ENCODE data around the gene FOCAD.

Gene FOCAD

DNA sequence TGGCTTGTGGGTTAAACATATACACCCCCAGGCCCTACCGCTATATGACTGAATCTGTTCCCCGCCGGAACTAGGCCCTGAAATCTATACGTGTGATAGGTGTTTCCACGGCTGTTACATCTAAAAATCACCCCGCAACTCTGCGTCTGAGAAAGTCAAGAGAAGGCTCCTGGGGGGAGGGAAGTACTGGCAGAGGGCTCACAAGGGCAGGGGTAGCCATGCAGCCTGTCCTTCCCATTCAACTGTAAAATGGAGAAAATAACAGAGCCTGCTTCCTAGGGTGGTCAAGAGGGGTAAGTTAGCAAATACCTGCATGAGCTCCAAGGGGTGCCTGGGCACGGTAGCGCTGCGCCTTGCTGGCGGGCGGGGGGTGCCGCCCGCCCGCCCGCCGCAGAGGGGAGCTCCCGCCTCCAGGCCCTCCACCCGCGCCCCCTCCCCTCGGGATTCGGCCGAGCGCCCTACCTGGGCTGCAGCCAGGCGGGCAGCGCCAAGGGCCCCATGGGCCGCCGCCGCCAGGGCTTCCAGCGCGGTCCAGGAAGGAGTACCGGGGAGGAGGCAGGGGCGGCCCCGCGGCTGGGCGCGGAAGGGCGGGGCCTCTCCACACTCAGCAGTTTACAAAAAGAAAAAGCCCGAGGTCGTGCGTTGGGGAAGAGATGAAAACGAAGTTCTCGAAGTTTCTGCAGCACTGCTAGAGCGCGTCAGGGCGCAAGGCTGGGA is 347.2 kb downstream of the FOCAD start, which contains the start of gene HACD4:
TSS of gene HACD4 (minus strand) at position 550 of the 717 bp plus-strand sequence. CDS start at position 500, 50 bp downstream.
- TF ChIP-seq, protein P1, sequence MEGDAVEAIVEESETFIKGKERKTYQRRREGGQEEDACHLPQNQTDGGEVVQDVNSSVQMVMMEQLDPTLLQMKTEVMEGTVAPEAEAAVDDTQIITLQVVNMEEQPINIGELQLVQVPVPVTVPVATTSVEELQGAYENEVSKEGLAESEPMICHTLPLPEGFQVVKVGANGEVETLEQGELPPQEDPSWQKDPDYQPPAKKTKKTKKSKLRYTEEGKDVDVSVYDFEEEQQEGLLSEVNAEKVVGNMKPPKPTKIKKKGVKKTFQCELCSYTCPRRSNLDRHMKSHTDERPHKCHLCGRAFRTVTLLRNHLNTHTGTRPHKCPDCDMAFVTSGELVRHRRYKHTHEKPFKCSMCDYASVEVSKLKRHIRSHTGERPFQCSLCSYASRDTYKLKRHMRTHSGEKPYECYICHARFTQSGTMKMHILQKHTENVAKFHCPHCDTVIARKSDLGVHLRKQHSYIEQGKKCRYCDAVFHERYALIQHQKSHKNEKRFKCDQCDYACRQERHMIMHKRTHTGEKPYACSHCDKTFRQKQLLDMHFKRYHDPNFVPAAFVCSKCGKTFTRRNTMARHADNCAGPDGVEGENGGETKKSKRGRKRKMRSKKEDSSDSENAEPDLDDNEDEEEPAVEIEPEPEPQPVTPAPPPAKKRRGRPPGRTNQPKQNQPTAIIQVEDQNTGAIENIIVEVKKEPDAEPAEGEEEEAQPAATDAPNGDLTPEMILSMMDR (IDR thresholded peaks at IDR 0.05; ENCODE audit: low read depth, low read length, poor library complexity, severe bottlenecking): no peak
- no peak for TF ChIP-seq EZH2phosphoT487 (IDR thresholded peaks at IDR 0.05; ENCODE audit: borderline replicate concordance, low read length)
- H3K79me2 ChIP-seq (ENCODE audit: control insufficient read depth, low read length): no peaks in the 10 kb centered on the region
- peaks cover 23% of the 10 kb centered on the region for H3K4me1 ChIP-seq (ENCODE audit: control insufficient read depth, low read length)
- no peaks in the 10 kb centered on the region for H4K20me1 ChIP-seq (ENCODE audit: control insufficient read depth, insufficient read depth, low read depth, low read length)
- no peaks in the 10 kb centered on the region for H3K27me3 ChIP-seq (ENCODE audit: control insufficient read depth, low read length)
- no peaks in the 10 kb centered on the region for H3K9me3 ChIP-seq (ENCODE audit: control insufficient read depth, insufficient read depth, low read length)
- H3K36me3 ChIP-seq (ENCODE audit: control insufficient read depth, low read length): no peaks in the 10 kb centered on the region
- peak within 1 kb of the TSS; percentile 66 for H3K4me3 ChIP-seq (ENCODE audit: low read length)
- H3K27ac ChIP-seq (ENCODE audit: low read depth, low read length): no peak within 1 kb of the TSS
- no peaks in the 10 kb centered on the region for H3F3A ChIP-seq (ENCODE audit: control insufficient read depth, insufficient read depth)
- no peaks in the 10 kb centered on the region for H3K9me2 ChIP-seq (replicated peaks; ENCODE audit: control insufficient read depth, low read length)
- peak within 1 kb of the TSS; percentile 66 for H3K4me2 ChIP-seq (ENCODE audit: low read length)

DNA sequence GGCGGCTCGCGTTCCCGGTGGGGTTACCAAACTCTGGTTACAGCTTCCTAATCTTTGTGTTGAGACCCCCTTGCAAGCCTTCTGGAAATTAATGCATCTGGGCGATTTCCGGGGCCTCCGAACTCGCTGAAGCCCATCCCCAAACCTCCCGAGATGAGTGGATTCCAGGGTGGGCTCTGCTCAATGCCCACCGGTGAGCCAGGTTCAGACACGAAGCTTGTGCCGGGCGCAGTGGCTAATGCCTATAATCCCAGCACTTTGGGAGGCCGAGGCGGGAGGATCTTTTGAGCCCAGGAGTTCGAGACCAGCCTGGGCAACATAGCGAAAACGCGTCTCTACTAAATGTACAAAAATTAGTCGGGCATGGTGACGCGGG is 347.7 kb downstream of the FOCAD start:
- Histone ChIP-seq H3K36me3 (ENCODE audit: control insufficient read depth, low read length) (no peaks in the 10 kb centered on the region), H3K27me3 (ENCODE audit: control insufficient read depth, low read length) (no peaks in the 10 kb centered on the region), H3K4me3 (ENCODE audit: low read length) (peak overlapping the region; percentile 66), H3K4me1 (ENCODE audit: control insufficient read depth, low read length) (peaks cover 23% of the 10 kb centered on the region), H4K20me1 (ENCODE audit: control insufficient read depth, insufficient read depth, low read depth, low read length) (no peaks in the 10 kb centered on the region), H3K9me3 (ENCODE audit: control insufficient read depth, insufficient read depth, low read length) (no peaks in the 10 kb centered on the region), H3K4me2 (ENCODE audit: low read length) (peak overlapping the region; percentile 66), H3K27ac (ENCODE audit: low read depth, low read length) (no peak overlapping the region), H3K79me2 (ENCODE audit: control insufficient read depth, low read length) (no peaks in the 10 kb centered on the region), H3F3A (ENCODE audit: control insufficient read depth, insufficient read depth) (no peaks in the 10 kb centered on the region), H3K9me2 (replicated peaks; ENCODE audit: control insufficient read depth, low read length) (no peaks in the 10 kb centered on the region)
- TF ChIP-seq EZH2phosphoT487 (IDR thresholded peaks at IDR 0.05; ENCODE audit: borderline replicate concordance, low read length): no peak
- TF ChIP-seq, protein P1 (IDR thresholded peaks at IDR 0.05; ENCODE audit: low read depth, low read length, poor library complexity, severe bottlenecking): no peak

DNA sequence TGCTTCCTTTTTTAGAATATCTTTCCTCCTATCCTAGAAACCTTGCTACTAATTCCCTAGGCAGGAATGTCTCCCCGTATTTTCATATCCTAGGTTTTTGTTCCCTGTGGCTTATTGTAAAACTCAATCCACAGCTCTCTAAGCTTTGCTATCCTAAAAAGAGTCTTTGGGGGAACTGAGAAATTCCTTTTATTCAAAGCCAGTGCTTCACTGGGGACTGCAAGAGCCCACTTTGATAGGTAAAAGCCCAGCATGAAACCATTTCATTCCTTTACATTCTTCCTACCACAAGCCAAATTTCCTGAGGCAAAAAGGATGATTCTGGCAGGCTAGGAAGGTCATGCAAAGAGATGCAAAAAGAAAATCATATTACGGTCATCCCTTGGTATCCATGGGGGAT is 353.2 kb downstream of the FOCAD start:
- Histone ChIP-seq H3K4me1 (ENCODE audit: control insufficient read depth, low read length) (peaks cover 5% of the 10 kb centered on the region), H3K4me3 (ENCODE audit: low read length) (no peak overlapping the region), H3F3A (ENCODE audit: control insufficient read depth, insufficient read depth) (no peaks in the 10 kb centered on the region), H3K27me3 (ENCODE audit: control insufficient read depth, low read length) (no peaks in the 10 kb centered on the region), H3K9me3 (ENCODE audit: control insufficient read depth, insufficient read depth, low read length) (no peaks in the 10 kb centered on the region), H4K20me1 (ENCODE audit: control insufficient read depth, insufficient read depth, low read depth, low read length) (no peaks in the 10 kb centered on the region), H3K9me2 (replicated peaks; ENCODE audit: control insufficient read depth, low read length) (no peaks in the 10 kb centered on the region), H3K27ac (ENCODE audit: low read depth, low read length) (no peak overlapping the region), H3K4me2 (ENCODE audit: low read length) (no peak overlapping the region), H3K36me3 (ENCODE audit: control insufficient read depth, low read length) (no peaks in the 10 kb centered on the region), H3K79me2 (ENCODE audit: control insufficient read depth, low read length) (no peaks in the 10 kb centered on the region)
- no peak for TF ChIP-seq EZH2phosphoT487 (IDR thresholded peaks at IDR 0.05; ENCODE audit: borderline replicate concordance, low read length)
- TF ChIP-seq, protein P1 (IDR thresholded peaks at IDR 0.05; ENCODE audit: low read depth, low read length, poor library complexity, severe bottlenecking): no peak

Data from DOHH2 (cell line).